ENCODE results near the gene CEP350.
"Not testable (repeated sequence)": the region's sequence is repeated elsewhere in the genome, so short reads cannot be mapped to it uniquely, and the experiment has no call there.

CEP350 gene

DNA sequence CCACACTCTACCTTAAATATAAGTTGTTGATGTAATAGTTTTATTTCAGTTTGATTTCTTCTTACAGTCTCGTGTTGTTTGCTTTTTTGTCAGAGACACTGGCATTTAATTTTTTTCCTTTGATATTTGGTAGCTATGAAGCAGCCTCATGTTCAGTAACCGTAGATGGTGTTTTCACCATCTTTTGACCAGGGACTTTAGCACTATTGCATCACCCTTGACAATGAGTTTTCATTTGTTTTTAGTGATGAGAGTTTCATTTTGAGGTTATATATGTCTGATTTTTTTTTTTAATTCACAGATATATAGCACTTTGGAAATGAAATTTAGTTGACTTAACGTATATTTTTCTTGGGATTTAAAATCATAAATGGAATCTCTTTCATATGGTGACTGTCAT lies 36.2 kb downstream of the CEP350 start:
- no peak for DNase-seq (ENCODE audit: low read depth)

DNA sequence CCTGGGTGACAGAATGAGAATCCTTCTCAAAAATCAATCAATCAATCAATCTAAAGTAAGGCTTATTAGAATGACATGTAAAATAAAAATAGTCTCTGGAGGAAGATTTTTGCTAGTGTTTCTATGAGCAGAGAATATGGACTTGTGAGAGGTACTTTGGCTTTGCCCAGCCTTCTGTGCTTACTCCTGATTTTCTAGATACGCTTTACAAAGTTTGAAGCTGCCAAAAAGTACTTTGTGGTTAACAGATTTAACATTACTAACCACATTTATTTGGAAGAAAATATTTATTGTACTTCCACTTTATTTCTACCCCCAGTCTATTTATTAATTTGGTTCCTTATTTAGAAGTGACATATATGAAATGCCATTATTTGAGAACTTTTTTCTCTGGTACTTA lies 41.0 kb downstream of the CEP350 start:
- no peak for DNase-seq (ENCODE audit: low read depth)

DNA sequence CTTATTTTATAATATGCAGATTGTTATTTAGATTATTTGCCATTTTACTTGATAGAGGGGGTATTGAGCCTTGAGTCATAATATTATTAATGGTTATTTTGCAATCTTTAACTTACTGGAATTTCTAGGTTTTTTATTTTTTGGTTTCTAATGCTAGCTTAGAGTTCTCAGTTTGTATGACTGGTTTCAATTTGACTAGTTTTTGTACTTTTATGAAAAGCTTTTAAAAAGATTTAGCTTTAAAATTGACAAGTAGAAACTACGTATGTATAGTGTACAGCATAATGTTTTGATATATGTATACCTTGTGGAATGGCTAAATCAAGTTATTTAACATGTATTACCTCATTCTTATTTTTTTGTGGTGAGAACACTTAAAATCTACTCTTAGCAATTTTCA lies 41.5 kb downstream of the CEP350 start:
- no peak for DNase-seq (ENCODE audit: low read depth)

DNA sequence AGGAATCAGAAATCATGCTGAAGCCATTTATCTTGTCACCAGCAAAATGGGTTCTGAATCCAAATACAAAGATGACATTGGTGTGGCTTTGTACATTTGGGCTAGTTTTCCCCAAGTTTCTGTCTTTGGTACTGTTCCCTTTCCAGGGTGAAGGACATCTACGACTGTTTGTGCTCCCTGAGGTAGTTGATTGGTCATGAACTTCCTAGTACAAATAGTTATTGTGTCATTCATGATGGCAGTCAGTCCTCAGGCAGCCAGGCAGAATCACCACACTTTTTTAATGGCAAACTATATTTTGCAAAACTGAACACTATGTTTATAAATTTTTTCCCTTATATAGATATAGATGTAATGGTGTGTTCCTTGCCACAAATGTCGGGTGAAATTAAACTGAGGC lies 46.0 kb downstream of the CEP350 start:
- DNase-seq (ENCODE audit: low read depth), result no peak

GRCh38 chr1:180002437-180002836 lies 47.8 kb downstream of the CEP350 start:
- DNase-seq (ENCODE audit: low read depth), result no peak

- no peak for DNase-seq (ENCODE audit: low read depth)
Measured at GRCh38 chr1:180003026-180003695, 48.6 kb downstream of the CEP350 start.

GRCh38 chr1:180006762-180007161 lies 52.2 kb downstream of the CEP350 start:
- DNase-seq (ENCODE audit: low read depth), result not testable (repeated sequence)

GRCh38 chr1:180020017-180020416 lies 65.4 kb downstream of the CEP350 start:
- DNase-seq (ENCODE audit: low read depth), result no peak

- no peak for DNase-seq (ENCODE audit: low read depth)
Measured at GRCh38 chr1:180026556-180026955, 71.9 kb downstream of the CEP350 start.

GRCh38 chr1:180027949-180028445 lies 73.4 kb downstream of the CEP350 start:
- peak; percentile 95 for DNase-seq (ENCODE audit: low read depth)

DNA sequence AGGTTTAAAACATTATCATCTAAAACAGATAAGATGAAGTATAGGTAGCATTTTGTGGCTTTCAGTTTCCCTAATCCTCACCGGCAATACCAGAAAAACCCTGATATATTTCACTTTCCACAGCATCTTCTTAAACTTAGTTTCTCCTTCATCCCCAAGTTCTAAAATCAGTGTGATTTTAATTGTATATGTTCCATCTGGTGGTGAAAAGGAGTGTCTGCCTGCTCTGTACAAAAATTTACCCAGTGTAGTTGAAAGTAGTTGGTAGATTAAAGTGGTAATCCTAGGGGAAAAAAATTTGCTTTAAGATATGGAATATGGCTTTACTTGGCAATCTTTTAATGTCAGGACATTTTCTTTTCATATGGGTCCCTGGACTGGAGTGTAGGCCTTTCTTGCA lies 74.3 kb downstream of the CEP350 start:
- DNase-seq (ENCODE audit: low read depth), result no peak

DNA sequence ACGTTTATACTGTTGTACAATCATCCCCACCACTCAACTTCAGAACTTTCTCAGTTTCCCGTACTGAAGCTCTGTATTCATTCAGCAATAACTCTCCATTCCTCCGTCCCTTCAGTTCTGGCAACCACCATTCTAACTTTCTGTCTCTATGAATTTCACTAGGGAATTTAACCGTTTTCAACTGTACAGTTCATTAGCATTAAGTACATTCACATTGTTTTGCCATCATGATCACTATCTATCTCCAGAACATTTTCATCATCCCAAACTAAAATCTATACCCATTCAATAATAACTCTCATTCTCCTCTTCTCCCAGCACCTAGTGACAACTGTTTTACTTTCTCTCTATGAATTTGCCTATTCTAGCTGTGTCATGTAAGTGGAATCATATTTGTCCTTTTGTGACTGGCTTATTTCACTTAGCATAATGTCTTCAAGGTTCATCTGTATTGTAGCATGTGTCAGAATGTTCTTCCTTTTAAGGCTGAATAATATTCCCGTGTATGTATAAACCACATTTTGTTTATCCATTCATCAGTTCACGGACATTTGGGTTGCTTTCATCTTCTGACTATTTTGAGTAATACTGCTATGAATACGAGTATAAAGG lies 75.0 kb downstream of the CEP350 start:
- DNase-seq (ENCODE audit: low read depth), result no peak

- no peak for DNase-seq (ENCODE audit: low read depth)
Measured at GRCh38 chr1:180031664-180032063, 77.1 kb downstream of the CEP350 start.

DNA sequence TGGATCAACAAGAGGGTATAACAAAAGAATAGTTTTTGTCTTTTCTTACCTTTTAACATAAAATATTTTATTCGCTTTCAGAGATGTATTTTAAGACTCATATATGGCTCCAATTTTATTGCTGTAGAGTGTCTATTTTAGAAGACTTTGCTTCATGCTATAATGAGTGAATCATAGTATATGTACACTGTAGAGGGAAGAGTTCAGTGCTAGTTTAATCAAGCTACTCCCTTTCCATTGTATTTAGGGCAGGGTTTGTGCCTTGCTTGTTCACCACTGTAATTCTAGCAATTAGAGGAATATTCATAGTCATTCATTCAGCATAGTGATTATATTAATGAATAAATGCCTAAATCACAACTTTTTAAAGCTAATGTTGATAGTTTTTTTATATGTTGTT lies 78.8 kb downstream of the CEP350 start:
- DNase-seq (ENCODE audit: low read depth), result no peak

DNA sequence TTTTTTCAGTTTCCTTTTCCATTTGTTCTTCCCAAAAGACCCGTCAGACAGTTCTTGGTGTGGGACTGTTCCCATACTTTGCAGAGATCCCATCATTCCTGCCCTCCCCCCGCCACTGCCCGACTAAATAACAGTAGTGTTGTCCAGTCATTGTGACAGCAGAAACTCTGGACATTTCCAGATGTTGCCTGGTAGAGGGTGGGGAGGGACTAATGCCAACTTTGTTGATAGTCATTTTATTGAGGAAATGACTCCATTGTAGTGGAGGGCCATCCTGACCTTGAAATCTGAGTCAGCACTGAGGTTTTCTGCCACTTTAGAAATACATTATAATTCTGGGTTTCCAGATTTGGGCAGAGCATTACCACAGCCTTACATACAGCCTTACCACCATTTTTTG lies 85.4 kb downstream of the CEP350 start:
- peak; percentile 93 for DNase-seq (ENCODE audit: low read depth)

DNA sequence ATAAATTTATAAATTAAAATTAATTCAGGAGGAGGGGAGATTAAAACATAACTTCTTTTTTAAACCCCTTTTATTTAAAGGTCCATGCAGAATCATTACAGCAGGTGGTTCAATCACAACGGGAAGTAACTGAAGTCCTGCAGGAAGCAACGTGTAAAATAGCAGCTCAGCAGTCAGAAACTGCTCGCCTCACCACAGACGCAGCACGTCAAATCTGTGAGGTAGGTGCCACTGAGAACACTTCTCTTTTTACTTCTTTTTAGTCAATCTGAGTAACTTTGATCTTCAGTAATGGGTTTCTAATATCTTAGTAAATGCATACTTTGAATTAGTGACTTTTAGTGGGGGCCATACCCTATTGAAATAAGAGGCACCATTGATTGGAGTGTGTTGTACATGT lies 87.0 kb downstream of the CEP350 start:
- DNase-seq (ENCODE audit: low read depth), result no peak

DNA sequence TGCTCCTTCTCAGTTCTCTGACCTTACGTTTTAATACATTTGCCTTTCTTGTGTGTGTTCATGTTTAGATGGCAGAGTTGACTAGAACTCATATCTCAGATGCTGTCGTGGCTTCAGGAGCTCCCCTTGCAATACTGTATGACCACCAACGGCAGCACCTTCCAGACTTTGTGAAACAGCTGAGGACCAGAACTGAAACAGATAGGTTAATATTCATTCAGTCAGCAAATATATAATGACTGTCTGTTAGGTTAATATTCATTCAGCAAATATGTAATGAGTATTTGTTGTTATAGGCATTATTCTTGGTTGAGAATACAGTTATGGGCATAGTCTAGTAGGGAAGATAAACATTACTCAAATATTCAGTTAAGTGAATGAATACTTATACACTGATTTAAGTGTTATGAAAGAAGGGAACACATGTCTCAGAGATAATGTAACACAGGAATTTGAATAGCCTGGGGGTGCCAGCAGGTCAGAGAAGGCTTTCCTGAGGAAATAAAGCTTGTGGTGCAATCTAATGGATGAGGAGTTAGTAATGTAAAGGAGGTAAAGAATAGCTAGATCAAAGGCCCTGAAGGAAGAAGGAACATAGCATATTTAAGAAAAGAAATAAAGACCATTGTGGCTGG lies 88.5 kb downstream of the CEP350 start:
- peak; percentile 78 for DNase-seq (ENCODE audit: low read depth)

GRCh38 chr1:180043785-180044184 lies 89.2 kb downstream of the CEP350 start:
- DNase-seq (ENCODE audit: low read depth), result no peak

DNA sequence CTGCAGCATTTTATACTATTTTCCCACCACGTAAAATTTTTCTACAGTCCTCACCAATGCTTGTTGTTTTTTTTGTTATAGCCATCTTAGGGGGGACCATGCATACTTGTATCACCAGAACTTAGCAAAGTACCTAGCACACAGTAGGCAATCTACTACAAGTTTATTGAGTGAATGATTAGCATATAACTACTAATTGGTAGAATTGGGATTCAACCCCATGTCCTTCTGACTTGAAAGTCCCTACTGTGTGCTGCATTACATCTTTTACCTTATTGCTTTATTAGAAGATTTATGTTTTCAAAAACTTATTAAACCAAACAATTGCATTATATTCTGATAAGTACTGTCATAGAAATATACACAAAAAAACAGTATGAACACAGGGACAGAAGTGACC lies 92.1 kb downstream of the CEP350 start:
- DNase-seq (ENCODE audit: low read depth), result no peak

GRCh38 chr1:180053594-180054567 lies 99.3 kb downstream of the CEP350 start:
- no peak for DNase-seq (ENCODE audit: low read depth)

DNA sequence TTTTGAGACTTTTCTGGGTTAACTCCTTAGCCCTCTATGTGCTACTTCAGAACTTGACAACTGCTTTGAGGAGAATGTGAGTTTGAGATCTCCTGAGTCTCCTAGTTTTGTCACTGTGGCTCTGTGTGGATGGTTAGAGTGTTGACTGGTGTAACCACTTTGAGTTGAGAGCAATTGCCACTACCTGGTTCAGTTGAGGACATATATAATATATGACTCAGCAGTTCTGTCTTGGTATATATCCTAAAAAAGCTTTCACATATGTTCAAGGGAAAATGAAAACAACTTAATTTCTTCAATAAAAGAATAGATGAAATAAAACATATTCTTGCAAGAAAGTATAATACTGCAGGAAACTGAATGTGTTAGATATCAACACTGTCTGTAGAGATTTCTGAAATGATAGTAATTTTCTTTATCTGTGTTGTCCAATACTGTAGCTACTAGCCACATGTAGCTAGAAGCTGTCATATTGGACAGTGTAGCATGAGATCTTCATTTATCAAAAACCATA lies 103.3 kb downstream of the CEP350 start:
- DNase-seq (ENCODE audit: low read depth), result no peak

DNA sequence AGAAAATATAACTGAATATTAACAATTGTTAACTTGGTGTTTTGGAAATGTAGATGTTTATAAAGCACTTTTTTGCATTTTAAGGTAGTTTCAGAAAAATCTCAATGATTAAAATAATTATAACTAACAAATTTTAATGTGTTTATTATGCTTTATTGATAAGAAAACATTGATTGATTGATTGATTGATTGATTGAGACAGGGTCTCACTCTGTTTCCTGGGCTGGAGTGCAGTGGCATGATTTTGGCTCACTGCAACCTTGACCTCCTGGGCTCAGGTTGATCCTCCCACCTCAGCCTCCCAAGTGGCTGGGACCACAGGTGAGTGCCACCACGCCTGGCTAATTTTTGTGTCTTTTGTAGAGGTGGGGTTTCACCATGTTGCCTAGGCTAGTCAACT lies 106.4 kb downstream of the CEP350 start:
- no peak for DNase-seq (ENCODE audit: low read depth)

All from HS-5 (cell line).